ENCODE data around the gene NFAM1.

GRCh38 chr22:42340829-42341383, 91.3 kb downstream of the NFAM1 start:
- TF ChIP-seq CTCF (conservative IDR thresholded peaks at IDR 0.05; ENCODE audit: low read length) (no peak), EZH2phosphoT487 (IDR thresholded peaks at IDR 0.05; ENCODE audit: borderline replicate concordance) (no peak)

Data from Loucy (cell line).